K562 (cell line): ENCODE measurements around the gene NLRP12. TPM values are rescaled to one million over a fixed set of nuclear protein-coding genes. Genes with fewer than 3 reads are reported as not detected.
A peak's percentile ranks its signal among the peaks of the same experiment; 100 is the strongest.

Experiments
- ARID1B ChIP-seq: fragments of 450-650 bp; IDR thresholded peaks from 2 replicates; pipeline ENCODE4 v1.6.1; 2016; ENCODE audit warnings: antibody characterized with exemption, mild to moderate bottlenecking, inconsistent platforms
- CREB1 ChIP-seq, 2 experiments: sonication (generic) in 1 of 2; formaldehyde crosslinking in 1 of 2; IDR thresholded peaks; 2 replicates each; pipeline versions ENCODE4 v1.6.1 to v1.8.0; 2012 to 2022; ENCODE audit warnings: inconsistent platforms in 1 of 2, mild to moderate bottlenecking in 1 of 2, missing genetic modification reagents in 1 of 2, moderate library complexity in 1 of 2
- FOXA1 ChIP-seq: fragments of 450-650 bp; IDR thresholded peaks from 2 replicates; pipeline ENCODE4 v1.6.1; 2016; ENCODE audit warnings: mild to moderate bottlenecking, borderline replicate concordance
- HDGF ChIP-seq: fragments of 450-650 bp; IDR thresholded peaks from 2 replicates; pipeline ENCODE4 v1.6.1; 2016
- RBM39 ChIP-seq: fragments of 200-400 bp; formaldehyde crosslinking; optimal IDR thresholded peaks from 2 replicates; pipeline ENCODE3; 2018; ENCODE audit warnings: low read depth, low read length
- SLC30A9 ChIP-seq: fragments of 250-450 bp; sonication (Bioruptor Pico); IDR thresholded peaks from 2 replicates; pipeline ENCODE4 v1.8.0; 2022; ENCODE audit warnings: mild to moderate bottlenecking, moderate library complexity
- SMARCA4 ChIP-seq: fragments of 450-650 bp; IDR thresholded peaks from 2 replicates; pipeline ENCODE4 v1.6.1; 2016
- ZBTB17 ChIP-seq: fragments of 450-650 bp; formaldehyde crosslinking; IDR thresholded peaks from 2 replicates; pipeline ENCODE4 v1.4.0; 2020; ENCODE audit warnings: mild to moderate bottlenecking
- ZFPM2 ChIP-seq: fragments of 250-450 bp; sonication (Bioruptor Pico); IDR thresholded peaks from 2 replicates; pipeline ENCODE4 v1.5.1; 2022; ENCODE audit warnings: mild to moderate bottlenecking
- ZNF121 ChIP-seq: sonication (generic); formaldehyde crosslinking; conservative IDR thresholded peaks from 2 replicates; pipeline ENCODE4 v1.8.0; 2022; ENCODE audit warnings: missing genetic modification reagents
- polyA plus RNA-seq, 8 experiments: library from polyadenylated mRNA; depleted of rRNA in 4 of 8; stranded (reverse) in 5 of 8; unstranded in 3 of 8; fragments of >200 nt; fragmentation: Nextera tagmentation in 2 of 8; fragmentation: Illumina TruSeq in 1 of 8; extraction: Ambion mirVana in 2 of 8; extraction: Trizol in 1 of 8; gene quantifications; 2 replicates each; pipeline versions ENCODE4 v1.2.1 to v1.2.3, GENCODE V29; 2011 to 2014; ENCODE audit warnings: inconsistent platforms in 1 of 8, missing spikeins in 1 of 8
- total RNA-seq, 7 experiments: library from RNA; depleted of rRNA in 6 of 7; stranded (reverse); fragments of >200 nt in 6 of 7; fragmentation: Illumina TruSeq in 2 of 7; extraction: Trizol in 2 of 7; gene quantifications; 2 replicates each; pipeline versions ENCODE4 v1.2.1 to v1.2.3, GENCODE V29; 2011 to 2021; ENCODE audit warnings: low replicate concordance in 1 of 7
- TF ChIP-seq, protein P1 (sequence below): sonication (generic); formaldehyde crosslinking; IDR thresholded peaks from 2 replicates; pipeline ENCODE4 v1.8.0; 2023; ENCODE audit warnings: mild to moderate bottlenecking, missing genetic modification reagents
- TF ChIP-seq, protein P2 (sequence below): fragments of 250-450 bp; sonication (Bioruptor Pico); IDR thresholded peaks from 2 replicates; pipeline ENCODE4 v1.4.0; 2020; ENCODE audit warnings: borderline replicate concordance
- TF ChIP-seq, protein P3 (sequence below): fragments of 250-450 bp; sonication (Bioruptor Pico); IDR thresholded peaks from 2 replicates; pipeline ENCODE4 v1.9.0; 2021; ENCODE audit warnings: mild to moderate bottlenecking
- TF ChIP-seq, protein P4 (sequence below), 2 experiments: fragments of 450-650 bp in 1 of 2; sonication (generic) in 1 of 2; formaldehyde crosslinking in 1 of 2; IDR thresholded peaks in 1 of 2; conservative IDR thresholded peaks in 1 of 2; 2 replicates each; pipeline versions ENCODE4 v1.6.1 to v1.8.1; 2016 to 2023; ENCODE audit warnings: mild to moderate bottlenecking in 2 of 2, moderate library complexity in 2 of 2, inconsistent platforms in 1 of 2, missing genetic modification reagents in 1 of 2
- TF ChIP-seq, protein P5 (sequence below): fragments of 200-400 bp; formaldehyde crosslinking; IDR thresholded peaks from 2 replicates; pipeline ENCODE4 v1.6.1; 2017; ENCODE audit warnings: mild to moderate bottlenecking, low read depth, low read length, moderate library complexity
- TF ChIP-seq, protein P6 (sequence below), 2 experiments: fragments of 250-450 bp in 1 of 2; fragments of 450-650 bp in 1 of 2; sonication (Bioruptor Pico) in 1 of 2; IDR thresholded peaks; 2 replicates each; pipeline versions ENCODE4 v1.6.1 to v1.8.0; 2016 to 2021; ENCODE audit warnings: mild to moderate bottlenecking in 2 of 2, moderate library complexity in 2 of 2, missing compliant biosample characterization in 1 of 2, missing genetic modification characterization in 1 of 2

The NLRP12 gene
- total and polyA plus RNA-seq, 9 of the 15 experiments (the other 6 are each of a cell fraction or from before 2014, with no cell fraction given), result not detected

DNA sequence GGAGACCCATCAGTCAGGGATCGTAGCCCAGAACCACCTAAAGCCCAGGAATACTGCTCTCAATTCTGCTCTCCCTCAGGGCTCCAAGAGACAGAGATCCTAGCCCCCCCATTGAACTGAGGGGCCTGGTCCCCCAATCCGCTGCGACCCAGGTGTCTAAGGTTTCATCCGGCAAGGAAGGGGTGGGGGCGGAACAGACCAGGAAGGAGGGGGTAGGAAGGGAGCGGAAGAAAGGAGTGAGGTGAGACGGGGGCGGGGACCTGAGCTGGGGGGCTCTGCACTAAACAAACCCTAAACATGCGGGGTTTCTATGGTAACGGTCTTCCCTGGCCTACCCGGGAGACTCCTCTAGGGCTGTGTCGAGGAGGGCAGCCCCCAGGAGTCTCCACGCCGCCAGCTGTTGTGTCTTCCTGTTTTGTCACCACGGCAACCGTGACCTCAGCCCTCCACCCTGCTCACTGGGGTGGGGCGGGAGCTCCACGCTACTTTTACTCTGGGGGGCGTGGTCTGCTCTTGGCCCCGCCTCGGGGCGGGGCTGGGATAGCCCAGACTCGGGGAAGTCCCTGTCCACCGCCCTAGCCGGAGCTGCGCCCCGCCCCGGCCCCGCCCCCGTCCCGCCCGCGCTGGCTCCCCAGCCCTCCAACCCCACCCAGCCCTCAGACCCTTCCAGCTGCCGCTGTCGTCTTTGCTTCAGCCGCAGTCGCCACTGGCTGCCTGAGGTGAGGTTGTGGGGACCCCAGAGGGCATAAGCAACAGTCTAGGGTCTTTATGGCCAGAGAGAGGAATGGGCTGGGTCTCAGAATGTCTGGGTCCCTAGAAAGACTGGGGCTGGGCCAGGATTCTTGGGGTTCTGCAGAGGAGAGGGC is 43.3 kb upstream of the NLRP12 start, which contains the start of gene MYADM (continued):
- TF ChIP-seq, protein P1, sequence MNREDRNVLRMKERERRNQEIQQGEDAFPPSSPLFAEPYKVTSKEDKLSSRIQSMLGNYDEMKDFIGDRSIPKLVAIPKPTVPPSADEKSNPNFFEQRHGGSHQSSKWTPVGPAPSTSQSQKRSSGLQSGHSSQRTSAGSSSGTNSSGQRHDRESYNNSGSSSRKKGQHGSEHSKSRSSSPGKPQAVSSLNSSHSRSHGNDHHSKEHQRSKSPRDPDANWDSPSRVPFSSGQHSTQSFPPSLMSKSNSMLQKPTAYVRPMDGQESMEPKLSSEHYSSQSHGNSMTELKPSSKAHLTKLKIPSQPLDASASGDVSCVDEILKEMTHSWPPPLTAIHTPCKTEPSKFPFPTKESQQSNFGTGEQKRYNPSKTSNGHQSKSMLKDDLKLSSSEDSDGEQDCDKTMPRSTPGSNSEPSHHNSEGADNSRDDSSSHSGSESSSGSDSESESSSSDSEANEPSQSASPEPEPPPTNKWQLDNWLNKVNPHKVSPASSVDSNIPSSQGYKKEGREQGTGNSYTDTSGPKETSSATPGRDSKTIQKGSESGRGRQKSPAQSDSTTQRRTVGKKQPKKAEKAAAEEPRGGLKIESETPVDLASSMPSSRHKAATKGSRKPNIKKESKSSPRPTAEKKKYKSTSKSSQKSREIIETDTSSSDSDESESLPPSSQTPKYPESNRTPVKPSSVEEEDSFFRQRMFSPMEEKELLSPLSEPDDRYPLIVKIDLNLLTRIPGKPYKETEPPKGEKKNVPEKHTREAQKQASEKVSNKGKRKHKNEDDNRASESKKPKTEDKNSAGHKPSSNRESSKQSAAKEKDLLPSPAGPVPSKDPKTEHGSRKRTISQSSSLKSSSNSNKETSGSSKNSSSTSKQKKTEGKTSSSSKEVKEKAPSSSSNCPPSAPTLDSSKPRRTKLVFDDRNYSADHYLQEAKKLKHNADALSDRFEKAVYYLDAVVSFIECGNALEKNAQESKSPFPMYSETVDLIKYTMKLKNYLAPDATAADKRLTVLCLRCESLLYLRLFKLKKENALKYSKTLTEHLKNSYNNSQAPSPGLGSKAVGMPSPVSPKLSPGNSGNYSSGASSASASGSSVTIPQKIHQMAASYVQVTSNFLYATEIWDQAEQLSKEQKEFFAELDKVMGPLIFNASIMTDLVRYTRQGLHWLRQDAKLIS (CRISPR knock-in tag), result no peak
- TF ChIP-seq SMARCA4, result no peak
- no peak for TF ChIP-seq HDGF
- TF ChIP-seq, protein P2, sequence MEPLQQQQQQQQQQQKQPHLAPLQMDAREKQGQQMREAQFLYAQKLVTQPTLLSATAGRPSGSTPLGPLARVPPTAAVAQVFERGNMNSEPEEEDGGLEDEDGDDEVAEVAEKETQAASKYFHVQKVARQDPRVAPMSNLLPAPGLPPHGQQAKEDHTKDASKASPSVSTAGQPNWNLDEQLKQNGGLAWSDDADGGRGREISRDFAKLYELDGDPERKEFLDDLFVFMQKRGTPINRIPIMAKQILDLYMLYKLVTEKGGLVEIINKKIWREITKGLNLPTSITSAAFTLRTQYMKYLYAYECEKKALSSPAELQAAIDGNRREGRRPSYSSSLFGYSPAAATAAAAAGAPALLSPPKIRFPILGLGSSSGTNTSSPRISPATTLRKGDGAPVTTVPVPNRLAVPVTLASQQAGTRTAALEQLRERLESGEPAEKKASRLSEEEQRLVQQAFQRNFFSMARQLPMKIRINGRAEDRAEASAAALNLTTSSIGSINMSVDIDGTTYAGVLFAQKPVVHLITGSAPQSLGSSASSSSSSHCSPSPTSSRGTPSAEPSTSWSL (CRISPR knock-in tag), result no peak
- TF ChIP-seq ZBTB17 (CRISPR knock-in tag), result no peak
- TF ChIP-seq ZNF121 (CRISPR knock-in tag), result no peak
- TF ChIP-seq, protein P3, sequence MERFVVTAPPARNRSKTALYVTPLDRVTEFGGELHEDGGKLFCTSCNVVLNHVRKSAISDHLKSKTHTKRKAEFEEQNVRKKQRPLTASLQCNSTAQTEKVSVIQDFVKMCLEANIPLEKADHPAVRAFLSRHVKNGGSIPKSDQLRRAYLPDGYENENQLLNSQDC (CRISPR knock-in tag), result no peak
- TF ChIP-seq, protein P4, sequence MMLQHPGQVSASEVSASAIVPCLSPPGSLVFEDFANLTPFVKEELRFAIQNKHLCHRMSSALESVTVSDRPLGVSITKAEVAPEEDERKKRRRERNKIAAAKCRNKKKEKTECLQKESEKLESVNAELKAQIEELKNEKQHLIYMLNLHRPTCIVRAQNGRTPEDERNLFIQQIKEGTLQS (IDR thresholded peaks at IDR 0.05), result peak; percentile 37; the same call in 1 of the 2 replicates
- TF ChIP-seq, protein P4 (CRISPR knock-in tag; conservative IDR thresholded peaks at IDR 0.05), result no peak
- TF ChIP-seq, protein P5, sequence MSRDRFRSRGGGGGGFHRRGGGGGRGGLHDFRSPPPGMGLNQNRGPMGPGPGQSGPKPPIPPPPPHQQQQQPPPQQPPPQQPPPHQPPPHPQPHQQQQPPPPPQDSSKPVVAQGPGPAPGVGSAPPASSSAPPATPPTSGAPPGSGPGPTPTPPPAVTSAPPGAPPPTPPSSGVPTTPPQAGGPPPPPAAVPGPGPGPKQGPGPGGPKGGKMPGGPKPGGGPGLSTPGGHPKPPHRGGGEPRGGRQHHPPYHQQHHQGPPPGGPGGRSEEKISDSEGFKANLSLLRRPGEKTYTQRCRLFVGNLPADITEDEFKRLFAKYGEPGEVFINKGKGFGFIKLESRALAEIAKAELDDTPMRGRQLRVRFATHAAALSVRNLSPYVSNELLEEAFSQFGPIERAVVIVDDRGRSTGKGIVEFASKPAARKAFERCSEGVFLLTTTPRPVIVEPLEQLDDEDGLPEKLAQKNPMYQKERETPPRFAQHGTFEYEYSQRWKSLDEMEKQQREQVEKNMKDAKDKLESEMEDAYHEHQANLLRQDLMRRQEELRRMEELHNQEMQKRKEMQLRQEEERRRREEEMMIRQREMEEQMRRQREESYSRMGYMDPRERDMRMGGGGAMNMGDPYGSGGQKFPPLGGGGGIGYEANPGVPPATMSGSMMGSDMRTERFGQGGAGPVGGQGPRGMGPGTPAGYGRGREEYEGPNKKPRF, result no peak
- TF ChIP-seq ZFPM2 (CRISPR knock-in tag), result no peak
- TF ChIP-seq FOXA1, result no peak
- 0 out of 2 replicates have a peak, but pooled peaks have one; percentile 20 for TF ChIP-seq CREB1 (IDR thresholded peaks at IDR 0.05)
- no peak for TF ChIP-seq CREB1 (CRISPR knock-in tag; IDR thresholded peaks at IDR 0.05)
- peak; percentile 37; the same call in 1 of the 2 replicates for TF ChIP-seq ARID1B
- no peak for TF ChIP-seq SLC30A9 (CRISPR knock-in tag)
- TF ChIP-seq RBM39, result no peak
- TF ChIP-seq, protein P6, sequence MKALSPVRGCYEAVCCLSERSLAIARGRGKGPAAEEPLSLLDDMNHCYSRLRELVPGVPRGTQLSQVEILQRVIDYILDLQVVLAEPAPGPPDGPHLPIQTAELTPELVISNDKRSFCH (CRISPR knock-in tag; IDR thresholded peaks at IDR 0.05), result no peak
- TF ChIP-seq, protein P6 (tag; IDR thresholded peaks at IDR 0.05), result no peak
